HuH-7.5 (cell line): ENCODE data around the gene HINT2.

Experiments used
- DNase-seq: peaks from one replicate; pipeline ENCODE4 v3.0.0; 2011; ENCODE audit warnings: low spot score

Gene HINT2

GRCh38 chr9:35774907-35775635 is 39.8 kb downstream of the HINT2 start:
- DNase-seq, result no peak

- DNase-seq, result no peak
Measured at GRCh38 chr9:35771943-35772342, 42.9 kb downstream of the HINT2 start.

GRCh38 chr9:35771534-35771933 is 43.3 kb downstream of the HINT2 start:
- no peak for DNase-seq

GRCh38 chr9:35771075-35771433 is 43.8 kb downstream of the HINT2 start:
- DNase-seq, result no peak

- DNase-seq, result no peak
Measured at GRCh38 chr9:35769763-35770162, 45.1 kb downstream of the HINT2 start.

- no peak for DNase-seq
Measured at GRCh38 chr9:35767458-35767857, 47.4 kb downstream of the HINT2 start.

- no peak for DNase-seq
Measured at GRCh38 chr9:35766997-35767396, 47.8 kb downstream of the HINT2 start.

GRCh38 chr9:35763803-35764202 is 51.0 kb downstream of the HINT2 start:
- DNase-seq, result no peak

- no peak for DNase-seq
Measured at GRCh38 chr9:35763181-35763580, 51.7 kb downstream of the HINT2 start.
